ENCODE results near the gene RPL14.

The RPL14 gene

DNA sequence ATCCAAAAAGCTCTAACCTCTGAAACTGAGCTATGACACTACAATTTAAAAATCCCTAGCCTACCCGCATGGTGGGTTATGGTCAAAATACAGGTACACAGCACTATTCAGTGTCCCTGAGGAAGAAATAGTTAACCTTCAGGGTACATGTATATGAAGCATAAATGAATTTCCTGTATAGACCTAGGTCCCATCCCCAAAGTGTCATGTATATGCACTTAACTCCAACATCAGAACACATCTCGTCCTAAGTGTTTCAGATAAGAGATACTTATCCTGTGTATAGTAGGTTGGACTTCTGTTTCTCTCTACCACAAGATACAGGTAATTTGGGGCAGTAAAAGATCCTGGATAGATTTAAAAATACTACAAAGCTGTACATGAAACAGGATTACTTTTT, 6.4 kb downstream of the RPL14 start:
- DNase-seq (ENCODE audit: low read depth) = no peak

DNA sequence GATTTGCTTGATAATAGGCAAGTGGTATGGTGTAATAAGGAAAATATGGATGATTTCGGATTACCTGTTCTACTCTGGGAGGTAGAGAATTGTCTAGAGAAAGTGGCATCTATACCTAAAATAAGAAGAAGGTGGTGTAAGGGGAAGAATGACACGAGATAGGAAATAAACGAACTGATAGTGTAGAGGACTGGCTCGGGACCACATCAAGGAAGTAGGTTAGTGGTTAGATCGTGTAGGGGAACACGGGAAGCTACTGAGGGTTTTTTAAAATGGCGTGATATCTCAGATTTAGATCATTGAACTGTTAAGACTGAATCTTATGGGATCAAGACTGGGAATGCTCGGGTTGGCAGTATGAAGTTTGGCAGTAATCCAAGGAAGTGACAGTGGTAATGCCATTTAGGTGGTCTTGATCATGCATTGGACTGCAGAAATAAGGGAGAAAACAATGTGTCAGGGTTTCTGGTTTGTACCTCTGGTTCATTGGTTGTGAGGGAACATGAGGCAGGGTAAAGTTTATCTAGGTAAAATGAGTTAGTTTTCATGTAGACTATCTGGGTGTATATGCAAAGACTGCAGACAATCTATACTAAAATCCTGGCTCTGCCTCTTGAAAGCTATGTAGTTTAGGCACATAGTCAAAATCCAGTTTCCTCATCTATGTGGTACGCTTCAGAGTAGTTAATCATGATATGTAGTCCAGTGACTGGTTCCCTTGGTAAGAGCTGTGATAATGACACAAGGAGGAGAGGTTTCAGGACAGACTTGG, 7.4 kb downstream of the RPL14 start:
- DNase-seq (ENCODE audit: low read depth) = no peak

DNA sequence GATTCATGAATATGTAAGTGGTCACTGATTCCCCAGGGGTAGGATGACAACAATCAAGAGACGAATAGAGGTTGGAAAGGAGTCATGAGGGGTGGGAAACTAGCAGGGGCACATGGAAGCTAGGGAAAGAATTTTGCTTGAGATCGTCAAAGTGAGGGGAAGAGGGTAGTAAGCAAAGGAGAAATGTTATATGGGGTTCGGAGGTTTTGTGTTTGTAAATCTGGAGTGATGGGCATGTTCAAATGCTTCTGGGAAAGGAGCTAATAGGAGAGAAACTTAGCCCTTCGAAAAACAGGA, 7.9 kb downstream of the RPL14 start:
- DNase-seq (ENCODE audit: low read depth) = no peak

DNA sequence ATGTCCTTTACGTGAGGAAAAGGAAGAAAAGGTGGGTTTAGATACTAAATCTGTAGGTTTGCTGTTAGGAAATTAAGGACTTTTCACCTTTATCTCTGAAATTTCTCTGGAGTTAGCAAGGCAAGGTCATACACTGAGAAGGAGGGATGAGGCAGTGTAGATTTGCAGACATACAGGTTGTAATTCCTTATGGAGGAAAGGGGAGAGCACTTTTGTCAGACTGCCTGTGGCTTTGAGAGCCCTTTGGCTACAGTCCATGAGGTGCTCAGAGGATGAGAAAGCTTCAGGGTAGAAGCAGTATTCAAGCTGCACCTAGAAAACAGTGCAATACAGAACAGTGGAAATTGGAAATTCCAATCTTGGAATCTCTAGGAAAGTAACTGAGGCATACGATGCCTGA, 8.3 kb downstream of the RPL14 start:
- DNase-seq (ENCODE audit: low read depth) = no peak

DNA sequence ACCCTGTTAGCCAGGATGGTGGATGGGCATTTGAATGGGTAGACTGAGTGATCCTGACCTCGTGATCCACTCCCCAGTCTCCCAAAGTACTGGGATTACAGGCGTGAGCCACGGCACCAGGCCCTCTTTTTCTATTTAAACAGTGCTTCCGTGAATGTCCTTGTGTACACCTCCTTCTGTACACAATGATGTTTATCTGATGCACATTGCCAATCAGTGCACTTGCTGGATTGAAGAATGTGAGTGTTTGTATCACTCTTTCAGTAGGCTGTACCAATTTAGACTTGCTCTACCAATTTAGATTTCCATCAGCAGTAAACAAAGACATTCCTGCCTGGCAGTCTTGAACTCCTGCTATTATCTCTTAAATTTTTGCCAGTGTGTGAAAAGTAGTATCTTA, 10.9 kb downstream of the RPL14 start:
- DNase-seq (ENCODE audit: low read depth) = no peak

DNA sequence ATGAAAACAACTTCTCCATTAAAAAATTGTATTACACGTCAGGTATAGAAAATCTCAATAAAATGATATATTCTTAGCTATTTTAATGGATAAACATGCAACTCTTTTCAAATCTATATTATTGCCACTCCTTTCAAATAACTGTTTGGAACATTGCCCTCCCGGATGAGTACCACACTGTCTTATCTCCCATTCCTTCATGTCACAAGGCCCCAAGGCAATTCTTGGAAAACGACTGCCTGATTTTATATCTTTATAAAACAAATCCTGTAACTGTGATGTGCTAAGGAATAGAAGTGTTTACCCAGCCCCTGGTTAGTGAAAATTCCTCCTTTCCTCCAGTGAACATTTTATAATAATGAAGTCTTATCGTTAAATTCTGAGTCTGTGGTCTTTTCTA, 13.6 kb downstream of the RPL14 start:
- DNase-seq (ENCODE audit: low read depth) = no peak

DNA sequence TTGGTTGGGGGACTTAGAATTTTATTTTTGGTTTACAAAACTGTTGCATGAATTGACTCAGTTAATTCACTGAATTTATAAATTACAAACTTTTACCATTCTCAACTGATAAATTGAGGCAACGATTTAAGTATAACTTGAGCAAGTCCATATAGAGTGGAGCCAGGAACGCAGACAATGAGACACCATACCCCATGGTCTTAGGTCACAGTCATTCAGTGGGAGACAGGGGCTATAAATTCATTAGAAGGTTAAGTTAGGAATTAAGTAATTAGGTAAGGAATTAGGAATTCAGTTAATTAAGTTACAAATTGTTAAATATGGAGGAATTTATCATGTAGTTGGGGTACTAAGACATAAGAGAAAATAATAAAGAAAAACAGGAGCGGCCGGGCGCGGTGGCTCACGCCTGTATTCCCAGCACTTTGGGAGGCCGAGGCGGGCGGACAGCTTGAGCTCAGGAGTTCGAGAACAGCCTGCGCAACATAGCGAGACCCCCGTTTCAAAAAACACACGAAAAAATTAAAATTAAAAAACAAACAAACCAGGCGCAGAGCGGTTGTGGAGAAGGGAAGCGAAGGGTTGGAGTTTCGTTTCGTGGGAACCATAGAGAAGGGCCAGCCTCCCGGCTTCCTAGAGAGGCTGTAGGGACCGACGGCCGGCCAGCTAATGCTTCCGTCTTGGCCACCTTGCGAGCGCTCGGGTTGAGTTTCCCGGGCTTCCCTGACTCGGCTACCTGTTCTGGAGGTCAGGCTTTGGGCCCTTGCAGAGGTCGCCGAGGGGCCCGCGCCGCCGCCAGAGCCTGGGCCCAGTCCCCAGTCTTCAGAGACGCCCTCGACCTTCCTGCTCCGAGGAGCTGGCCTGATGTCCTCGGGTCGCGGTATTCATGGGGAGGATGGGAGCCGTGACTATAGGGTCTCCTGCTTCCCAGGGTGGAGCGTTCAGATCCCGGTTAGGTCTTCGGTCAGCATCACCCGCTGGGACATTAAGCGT, 19.6 kb downstream of the RPL14 start, which contains the start of gene ZNF619:
Gene ZNF619 (plus strand): TSS at position 645 of the 993 bp plus-strand sequence. CDS start 858 bp downstream, outside the sequence.
- peak; percentile 30 for DNase-seq (ENCODE audit: low read depth)

DNA sequence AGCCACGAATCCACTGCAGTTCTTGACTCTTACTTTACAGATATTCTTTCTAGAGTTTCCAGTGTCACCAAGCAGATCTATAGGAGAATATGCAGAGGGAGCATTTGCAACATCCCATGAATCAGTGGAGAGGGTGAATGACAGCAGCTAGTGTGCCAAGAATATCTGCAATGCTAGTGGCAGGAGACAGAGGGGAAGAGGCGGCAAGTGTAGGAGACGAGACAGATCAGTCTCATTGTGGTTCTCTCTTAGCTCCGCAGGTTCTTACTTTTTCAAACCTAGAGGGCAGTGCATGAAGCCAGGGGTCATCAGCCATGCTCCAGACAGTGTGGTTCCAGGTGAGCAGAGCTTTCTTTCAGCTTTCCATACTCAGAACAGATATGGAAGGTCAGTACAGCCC, 20.5 kb downstream of the RPL14 start:
- DNase-seq (ENCODE audit: low read depth) = no peak

DNA sequence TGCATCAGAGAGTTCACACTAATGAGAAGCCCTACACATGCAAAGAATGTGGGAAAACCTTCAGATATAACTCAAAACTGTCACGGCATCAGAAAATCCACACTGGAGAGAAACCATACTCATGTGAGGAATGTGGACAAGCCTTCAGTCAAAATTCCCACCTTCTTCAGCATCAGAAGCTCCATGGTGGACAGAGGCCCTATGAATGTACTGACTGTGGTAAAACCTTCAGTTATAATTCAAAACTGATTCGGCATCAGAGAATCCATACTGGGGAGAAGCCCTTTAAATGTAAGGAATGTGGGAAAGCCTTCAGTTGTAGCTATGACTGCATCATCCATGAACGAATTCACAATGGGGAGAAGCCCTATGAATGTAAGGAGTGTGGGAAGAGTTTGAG, 30.0 kb downstream of the RPL14 start:
- DNase-seq (ENCODE audit: low read depth) = no peak

DNA sequence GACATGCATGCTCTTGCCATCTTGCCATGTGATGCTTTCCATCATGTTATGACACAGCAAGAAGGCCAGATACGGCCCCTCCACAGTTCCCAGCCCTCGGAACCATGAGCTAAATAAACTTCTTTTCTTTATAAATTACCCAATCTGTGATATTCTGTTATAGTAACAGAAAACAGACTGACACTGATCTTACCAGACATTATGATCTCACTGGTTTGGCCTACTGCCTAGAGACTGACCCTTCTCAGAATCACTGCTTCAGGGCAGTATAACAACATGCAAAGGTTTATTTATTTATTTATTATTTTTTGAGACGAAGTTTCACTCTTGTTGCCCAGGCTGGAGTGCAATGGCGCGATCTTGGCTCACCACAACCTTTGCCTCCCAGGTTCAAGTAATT, 33.8 kb downstream of the RPL14 start:
- DNase-seq (ENCODE audit: low read depth) = no peak

DNA sequence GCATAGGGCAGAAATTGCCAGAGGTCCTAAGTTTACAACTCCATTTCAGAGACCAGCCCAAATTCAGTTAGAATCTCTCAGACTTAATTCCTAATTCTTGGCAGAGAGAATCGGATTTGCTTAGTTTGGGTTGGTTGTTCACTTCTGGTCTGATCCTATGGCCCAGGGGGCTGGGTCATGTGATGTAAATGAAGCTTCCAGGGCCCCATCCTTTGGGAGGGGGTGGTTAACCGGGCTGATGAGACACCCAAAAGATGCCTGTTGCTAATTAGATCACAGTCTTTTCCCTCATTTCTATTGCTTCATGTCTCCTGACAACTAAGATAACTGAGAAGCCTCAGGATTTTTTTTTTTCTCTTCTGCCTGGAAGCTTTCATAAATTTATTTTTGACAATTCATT, 37.6 kb downstream of the RPL14 start:
- no peak for DNase-seq (ENCODE audit: low read depth)

DNA sequence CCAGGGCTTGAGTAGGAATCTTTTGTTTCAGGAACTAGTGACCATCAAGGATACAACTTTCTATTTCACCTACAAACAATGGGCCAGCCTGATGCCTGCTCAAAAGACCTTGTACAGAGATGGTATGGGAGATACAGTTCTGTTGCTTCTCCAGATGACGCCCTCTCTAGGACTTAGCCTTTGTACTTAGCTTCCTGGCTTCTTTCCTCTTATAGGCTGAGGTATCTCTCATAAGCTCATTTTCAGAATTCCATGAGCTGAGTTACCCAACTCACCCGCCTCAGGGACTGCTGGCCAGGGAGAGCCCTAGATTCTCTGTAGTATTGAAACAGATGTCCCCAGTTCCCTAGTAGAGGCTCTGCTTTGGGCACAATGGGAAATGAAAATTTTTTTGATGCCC, 40.1 kb downstream of the RPL14 start:
- no peak for DNase-seq (ENCODE audit: low read depth)

DNA sequence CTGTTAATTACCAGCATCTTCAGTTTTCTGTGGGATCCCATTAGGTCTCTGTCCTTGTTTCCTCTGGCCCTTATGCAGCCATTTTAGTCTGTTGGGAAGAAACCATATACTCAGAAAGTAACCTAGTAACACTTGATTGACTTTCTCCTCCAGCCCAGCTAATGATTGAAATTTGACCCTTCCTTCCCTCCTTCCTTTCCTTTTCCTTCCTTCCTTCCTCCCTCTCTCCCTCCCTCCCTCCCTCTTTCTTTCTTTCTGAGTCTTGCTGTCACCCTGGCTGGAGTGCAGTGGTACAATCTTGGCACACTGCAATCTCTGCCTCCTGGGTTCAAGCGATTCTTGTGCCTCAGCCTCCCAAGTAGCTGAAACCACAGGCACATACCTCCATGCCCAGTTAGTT, 42.8 kb downstream of the RPL14 start:
- no peak for DNase-seq (ENCODE audit: low read depth)

DNA sequence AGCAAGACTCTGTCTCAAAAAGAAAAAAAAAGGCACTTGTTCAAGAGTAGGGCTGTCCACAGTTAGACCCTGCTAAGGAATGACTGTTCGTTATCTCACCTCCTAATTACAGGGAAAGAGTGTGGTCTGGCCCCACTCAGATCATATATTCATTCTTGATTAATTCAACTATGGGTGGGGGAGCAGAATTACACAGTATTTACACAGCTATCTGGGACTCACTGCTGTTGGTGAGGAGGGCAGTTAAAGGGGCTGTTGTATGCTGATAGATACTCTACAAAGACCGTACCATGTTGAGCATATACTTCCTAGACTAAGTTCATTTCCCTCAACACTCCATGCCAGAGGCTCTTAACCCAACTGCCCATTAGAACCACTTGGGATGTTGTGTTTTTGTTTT, 44.9 kb downstream of the RPL14 start:
- DNase-seq (ENCODE audit: low read depth) = no peak

DNA sequence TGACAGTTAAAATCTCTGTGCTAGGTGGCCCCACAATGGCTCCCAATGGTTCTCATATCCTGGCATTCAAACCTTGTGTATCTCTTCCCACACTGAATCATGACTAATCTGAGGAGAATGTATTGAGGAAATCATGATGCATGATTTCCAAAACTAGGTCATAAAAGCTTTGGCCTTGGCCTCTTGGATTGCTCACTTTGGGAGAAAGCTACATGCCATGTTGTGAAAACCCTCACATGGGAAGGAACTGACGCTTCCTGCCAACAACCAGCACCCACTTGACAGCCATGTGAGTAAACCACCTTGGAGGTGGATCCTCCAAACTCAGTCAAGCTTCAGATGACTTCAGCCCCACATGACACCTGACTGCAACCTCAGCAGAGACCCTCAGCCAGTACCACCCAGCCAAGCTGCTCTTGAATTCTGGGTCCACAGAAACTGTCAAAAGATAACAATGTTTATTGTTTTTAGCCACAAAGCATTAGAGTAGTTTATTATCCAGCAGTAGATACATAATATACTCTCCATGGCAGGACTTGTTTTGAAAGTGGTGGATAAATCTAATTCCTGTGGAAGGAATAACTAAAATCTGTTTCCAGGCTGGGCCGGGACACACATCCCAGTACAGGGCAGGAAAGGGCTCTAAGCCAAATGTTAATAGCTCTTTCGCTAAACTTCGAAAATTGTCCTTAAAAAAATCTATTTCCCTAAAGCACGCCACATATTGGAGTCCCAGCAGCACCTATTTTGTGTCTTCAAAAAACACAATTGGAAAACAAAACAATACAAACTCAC, 47.7 kb downstream of the RPL14 start:
- DNase-seq (ENCODE audit: low read depth) = no peak

DNA sequence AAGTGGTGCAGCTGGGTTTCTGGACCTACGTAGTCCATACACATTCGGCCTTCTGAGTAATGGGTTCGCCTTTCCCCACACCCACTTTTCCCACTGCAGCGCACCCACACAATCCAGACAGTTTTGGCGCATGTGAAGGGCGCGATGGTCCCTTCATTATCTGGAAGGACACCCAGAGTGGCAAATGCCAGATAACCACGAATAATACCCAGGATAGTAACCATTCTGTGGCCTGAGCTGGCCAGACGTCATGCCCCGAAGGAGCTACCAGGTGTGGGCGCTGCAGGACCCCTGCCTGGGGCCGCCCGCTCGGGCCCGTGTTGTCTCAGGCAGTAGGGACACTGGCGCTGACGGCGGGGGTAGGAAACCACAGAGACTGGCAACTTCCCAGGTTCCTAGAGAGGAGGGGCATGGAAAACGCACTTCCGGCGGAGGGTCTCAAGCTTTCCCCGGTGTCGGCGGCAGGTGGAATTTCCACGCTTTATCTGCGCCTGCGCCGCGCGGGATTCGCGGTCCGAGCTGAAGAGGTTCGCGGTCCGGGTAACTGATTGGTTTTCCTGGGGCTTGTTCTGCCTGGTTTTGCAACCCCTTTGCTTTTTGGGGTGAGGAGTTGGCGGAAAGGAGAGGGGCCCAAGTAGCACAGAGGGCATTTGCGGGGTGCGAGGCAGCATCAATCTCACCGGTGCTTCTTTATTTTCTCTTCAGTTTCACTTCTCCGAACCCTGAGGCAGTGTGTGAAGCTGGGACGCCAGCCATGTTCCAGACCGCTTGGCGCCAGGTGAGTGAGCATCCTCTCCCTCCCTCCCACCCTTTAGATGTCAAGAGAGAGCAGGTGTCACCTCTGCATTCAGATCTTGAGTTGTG, 48.7 kb downstream of the RPL14 start, which contains the start of gene ZNF620:
Gene ZNF620 (plus strand): TSS at position 441 of the 864 bp plus-strand sequence. CDS start 314 bp downstream, at position 755.
- peak; percentile 23 for DNase-seq (ENCODE audit: low read depth)

DNA sequence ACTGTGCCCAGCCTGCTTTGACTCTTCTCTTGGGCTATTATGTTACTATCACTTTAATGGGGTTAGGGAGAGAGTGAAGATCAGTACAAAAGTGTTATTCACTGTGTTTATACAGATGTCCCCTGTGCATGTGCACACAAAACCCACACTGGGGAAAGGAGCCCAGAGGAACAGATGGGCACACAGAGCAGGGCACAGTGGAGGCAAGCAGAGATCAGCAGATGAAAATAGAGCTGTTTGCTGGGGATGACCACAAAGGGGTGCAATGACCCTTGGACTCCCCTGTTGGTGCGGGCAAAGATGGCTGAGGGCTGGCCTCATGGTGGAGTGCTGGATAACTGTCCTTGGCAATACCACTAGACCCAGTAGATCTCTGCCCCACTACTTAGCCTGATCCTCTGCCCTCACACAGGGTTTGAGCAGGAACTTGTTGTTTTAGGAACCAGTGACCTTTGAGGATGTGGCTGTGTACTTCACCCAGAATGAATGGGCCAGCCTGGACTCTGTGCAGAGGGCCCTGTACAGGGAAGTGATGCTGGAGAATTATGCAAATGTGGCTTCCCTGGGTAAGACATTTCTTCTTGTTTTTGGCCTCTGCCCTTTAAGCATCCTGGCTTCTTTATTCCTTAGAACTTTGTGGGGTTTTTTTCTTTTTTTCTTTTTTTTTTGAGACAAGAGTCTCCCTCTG, 54.0 kb downstream of the RPL14 start:
- no peak for DNase-seq (ENCODE audit: low read depth)

DNA sequence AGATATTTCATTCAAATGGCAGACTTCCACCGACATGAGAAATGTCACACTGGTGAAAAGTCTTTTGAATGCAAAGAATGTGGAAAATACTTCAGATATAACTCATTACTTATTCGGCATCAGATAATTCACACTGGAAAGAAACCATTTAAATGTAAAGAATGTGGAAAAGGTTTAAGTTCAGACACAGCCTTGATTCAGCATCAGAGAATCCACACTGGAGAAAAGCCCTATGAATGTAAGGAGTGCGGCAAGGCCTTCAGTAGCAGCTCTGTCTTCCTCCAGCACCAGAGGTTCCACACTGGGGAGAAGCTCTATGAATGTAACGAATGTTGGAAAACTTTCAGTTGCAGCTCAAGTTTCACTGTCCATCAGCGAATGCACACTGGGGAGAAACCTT, 59.1 kb downstream of the RPL14 start:
- no peak for DNase-seq (ENCODE audit: low read depth)

DNA sequence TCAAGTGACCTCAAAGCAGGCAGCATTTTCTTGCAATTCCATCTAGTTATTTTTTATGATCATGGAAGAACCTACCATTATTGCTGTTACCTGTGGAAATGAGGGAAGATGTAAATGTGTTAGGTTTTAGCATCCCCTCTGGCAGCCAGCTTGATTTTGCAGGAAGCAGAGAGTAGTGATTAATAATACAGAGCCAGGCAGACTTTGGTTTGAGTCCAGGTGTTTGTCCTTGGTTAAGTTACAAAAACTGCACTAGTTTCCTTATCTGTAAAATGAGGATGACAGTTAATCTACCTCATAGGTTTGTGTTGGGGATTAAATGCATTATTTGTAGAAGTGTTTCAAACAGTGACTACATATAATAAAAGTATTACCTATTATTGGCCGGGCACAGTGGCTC, 60.9 kb downstream of the RPL14 start:
- no peak for DNase-seq (ENCODE audit: low read depth)
